HEK293 (cell line): ENCODE results near the gene SPOCK1.

ENCODE experiments used
- CTCF ChIA-PET: fragments of 350-600 bp; formaldehyde crosslinking; extraction: SDS; loops from one replicate; lab custom pipeline; 2021; ENCODE audit warnings: antibody characterized with exemption; lab: Yijun Ruan, JAX
- POLR2A ChIA-PET: fragments of 300-600 bp; formaldehyde crosslinking; extraction: SDS; loops from one replicate; lab custom pipeline; 2020; ENCODE audit warnings: antibody characterized with exemption, inconsistent platforms; lab: Yijun Ruan, JAX
- H3K27ac ChIP-seq: fragments of 200-500 bp; sonication (Bioruptor generic); 2 replicates; pipeline ENCODE4 v1.5.1; 2014; ENCODE audit warnings: low read depth, low read length, control low read depth, inconsistent platforms; ENCODE audit errors: extremely low read depth
- H3K36me3 ChIP-seq, 2 experiments: fragments of 200-500 bp in 1 of 2; sonication (Bioruptor generic) in 1 of 2; 1 replicate in 1 of 2; 2 replicates in 1 of 2; pipeline ENCODE4 v1.5.1; 2014 to 2017; ENCODE audit warnings: inconsistent platforms in 2 of 2, low read length in 2 of 2; ENCODE audit not compliant: control insufficient read depth in 2 of 2, insufficient read depth in 1 of 2
- H3K4me1 ChIP-seq: fragments of 200-500 bp; sonication (Bioruptor generic); 2 replicates; pipeline ENCODE4 v1.5.1; 2014; ENCODE audit warnings: mild to moderate bottlenecking, low read length, inconsistent platforms; ENCODE audit not compliant: control insufficient read depth, insufficient read depth
- H3K4me3 ChIP-seq: 2 replicates; pipeline ENCODE4 v1.5.1; 2011; ENCODE audit warnings: low read depth, mild to moderate bottlenecking, control low read depth, low read length, moderate library complexity
- H3K9me3 ChIP-seq: fragments of 200-500 bp; sonication (Bioruptor generic); 2 replicates; pipeline ENCODE4 v1.5.1; 2014; ENCODE audit warnings: low read depth, low read length, inconsistent platforms; ENCODE audit not compliant: control insufficient read depth, insufficient read depth
- MYNN ChIP-seq: fragments of 450-650 bp; formaldehyde crosslinking; IDR thresholded peaks from 2 replicates; pipeline ENCODE4 v1.5.1; 2016; ENCODE audit warnings: missing biosample characterization, missing genetic modification characterization, borderline replicate concordance
- SCRT1 ChIP-seq: fragments of 450-650 bp; formaldehyde crosslinking; IDR thresholded peaks from 2 replicates; pipeline ENCODE4 v1.5.1; 2016; ENCODE audit warnings: missing biosample characterization, missing genetic modification characterization, borderline replicate concordance
- SCRT2 ChIP-seq: fragments of 450-650 bp; formaldehyde crosslinking; IDR thresholded peaks from 2 replicates; pipeline ENCODE4 v1.5.1; 2016; ENCODE audit warnings: missing biosample characterization, missing genetic modification characterization
- WT1 ChIP-seq: fragments of 450-650 bp; formaldehyde crosslinking; IDR thresholded peaks from 2 replicates; pipeline ENCODE4 v1.5.1; 2016; ENCODE audit warnings: missing biosample characterization, missing genetic modification characterization
- ZBTB49 ChIP-seq: fragments of 450-650 bp; formaldehyde crosslinking; IDR thresholded peaks from 2 replicates; pipeline ENCODE4 v1.5.1; 2016; ENCODE audit warnings: missing biosample characterization, missing genetic modification characterization, low read depth
- ZBTB6 ChIP-seq: fragments of 450-650 bp; formaldehyde crosslinking; IDR thresholded peaks from 2 replicates; pipeline ENCODE4 v1.5.1; 2017; ENCODE audit warnings: missing biosample characterization, missing genetic modification characterization
- ZIC2 ChIP-seq: fragments of 450-650 bp; formaldehyde crosslinking; IDR thresholded peaks from 2 replicates; pipeline ENCODE4 v1.5.1; 2016; ENCODE audit warnings: missing biosample characterization, missing genetic modification characterization
- ZNF148 ChIP-seq: fragments of 450-650 bp; formaldehyde crosslinking; IDR thresholded peaks from 2 replicates; pipeline ENCODE4 v1.5.0; 2017; ENCODE audit warnings: missing biosample characterization, missing genetic modification characterization, borderline replicate concordance
- ZNF433 ChIP-seq: fragments of 450-650 bp; formaldehyde crosslinking; IDR thresholded peaks from 2 replicates; pipeline ENCODE4 v1.5.1; 2016; ENCODE audit warnings: missing biosample characterization, missing genetic modification characterization, low read depth
- ZNF449 ChIP-seq: fragments of 450-650 bp; formaldehyde crosslinking; IDR thresholded peaks from 2 replicates; pipeline ENCODE4 v1.5.1; 2017; ENCODE audit warnings: missing biosample characterization, mild to moderate bottlenecking, missing genetic modification characterization, moderate library complexity
- ZNF510 ChIP-seq: fragments of 450-650 bp; formaldehyde crosslinking; IDR thresholded peaks from 2 replicates; pipeline ENCODE4 v1.5.1; 2018; ENCODE audit warnings: mild to moderate bottlenecking, missing genetic modification characterization, missing biosample characterization; ENCODE audit not compliant: insufficient replicate concordance
- ZNF777 ChIP-seq: fragments of 450-650 bp; formaldehyde crosslinking; IDR thresholded peaks from 2 replicates; pipeline ENCODE4 v1.5.1; 2017; ENCODE audit warnings: missing biosample characterization, missing genetic modification characterization, borderline replicate concordance
- ZNF785 ChIP-seq: fragments of 450-650 bp; formaldehyde crosslinking; IDR thresholded peaks from 2 replicates; pipeline ENCODE4 v1.5.1; 2016; ENCODE audit warnings: missing biosample characterization, missing genetic modification characterization

The SPOCK1 gene

GRCh38 chr5:137375741-137376526, 123.2 kb downstream of the SPOCK1 start:
- POLR2A ChIA-PET: no interaction called here
- CTCF ChIA-PET: interaction anchor here (1.0 kb wide), 1 partner anchor 1128 kb away, joined by 3 read pairs; no protein-coding TSS in a partner anchor
- Histone ChIP-seq H3K4me1 (peaks cover 4% of the 10 kb centered on the region; the same call in 1 of the 2 replicates), H3K4me3 (no peak overlapping the region), H3K9me3 (no peaks in the 10 kb centered on the region)
- TF ChIP-seq ZBTB49 (no peak), ZNF785 (no peak), ZNF449 (tag by site-specific recombination) (peak; percentile 33; the same call in 1 of the 2 replicates), MYNN (tag by site-specific recombination) (no peak), WT1 (tag by site-specific recombination) (no peak), ZNF433 (tag by site-specific recombination) (no peak), ZNF148 (tag by site-specific recombination) (no peak), ZNF510 (tag by site-specific recombination) (no peak)
- TF ChIP-seq, all 188 proteins: peak for 1
- no peaks in the 10 kb centered on the region for H3K36me3 ChIP-seq
- H3K27ac ChIP-seq: no peak overlapping the region

- CTCF ChIA-PET: interaction anchor here (0.6 to 0.8 kb wide), 3 partner anchors 35 to 124 kb away, joined by 3 to 5 read pairs (median 4); no protein-coding TSS in a partner anchor
- H3K27ac ChIP-seq: no peak overlapping the region
- POLR2A ChIA-PET: no interaction called here
- H3K9me3 ChIP-seq: no peaks in the 10 kb centered on the region
- H3K4me3 ChIP-seq: no peak overlapping the region
- H3K4me1 ChIP-seq: peaks cover 4% of the 10 kb centered on the region; the same call in 1 of the 2 replicates
- no peaks in the 10 kb centered on the region for H3K36me3 ChIP-seq
- TF ChIP-seq ZIC2: peak; percentile 65
- 0 out of 2 replicates have a peak, but pooled peaks have one; percentile 8 for TF ChIP-seq SCRT2 (tag by site-specific recombination)
- TF ChIP-seq ZBTB6: no peak
- no peak for TF ChIP-seq ZNF777 (tag by site-specific recombination)
- no peak for TF ChIP-seq SCRT1 (tag by site-specific recombination)
Measured at GRCh38 chr5:137374110-137374714, 124.9 kb downstream of the SPOCK1 start.
